ENCODE measurements around the gene KIF26A. TPM values are rescaled to one million over a fixed set of nuclear protein-coding genes. Genes with fewer than 3 reads are reported as not detected.

The KIF26A gene
- total RNA-seq, 1 donor = under 0.01 TPM

GRCh38 chr14:104192146-104192882, 53.9 kb downstream of the KIF26A start:
- no peak overlapping the region for H3K4me3 ChIP-seq (ENCODE audit: low read depth, low read length)
- no peak for TF ChIP-seq CTCF (IDR thresholded peaks at IDR 0.05; ENCODE audit: insufficient read depth, low read length)
- no peak for DNase-seq (ENCODE audit: low read depth)

- no peak overlapping the region for H3K4me3 ChIP-seq (ENCODE audit: low read depth, low read length)
- DNase-seq (ENCODE audit: low read depth) = no peak
- TF ChIP-seq CTCF (IDR thresholded peaks at IDR 0.05; ENCODE audit: insufficient read depth, low read length) = no peak
These were observed 54.5 kb downstream of the KIF26A start for GRCh38 chr14:104192883-104193245.

GRCh38 chr14:104194016-104194415, 55.6 kb downstream of the KIF26A start:
- no peak for DNase-seq (ENCODE audit: low read depth)
- TF ChIP-seq CTCF (IDR thresholded peaks at IDR 0.05; ENCODE audit: insufficient read depth, low read length) = no peak
- H3K4me3 ChIP-seq (ENCODE audit: low read depth, low read length) = no peak overlapping the region

GRCh38 chr14:104194716-104195115, 56.3 kb downstream of the KIF26A start:
- no peak for TF ChIP-seq CTCF (IDR thresholded peaks at IDR 0.05; ENCODE audit: insufficient read depth, low read length)
- DNase-seq (ENCODE audit: low read depth) = no peak
- H3K4me3 ChIP-seq (ENCODE audit: low read depth, low read length) = no peak overlapping the region

GRCh38 chr14:104195361-104195760, 57.0 kb downstream of the KIF26A start:
- no peak for DNase-seq (ENCODE audit: low read depth)
- H3K4me3 ChIP-seq (ENCODE audit: low read depth, low read length) = no peak overlapping the region
- TF ChIP-seq CTCF (IDR thresholded peaks at IDR 0.05; ENCODE audit: insufficient read depth, low read length) = no peak

- no peak for DNase-seq (ENCODE audit: low read depth)
- TF ChIP-seq CTCF (IDR thresholded peaks at IDR 0.05; ENCODE audit: insufficient read depth, low read length) = no peak
- H3K4me3 ChIP-seq (ENCODE audit: low read depth, low read length) = no peak overlapping the region
These were observed 57.5 kb downstream of the KIF26A start for GRCh38 chr14:104195878-104196277.
